ENCODE measurements around the gene HNRNPC.

The HNRNPC gene

GRCh38 chr14:21311614-21312013 is 42.4 kb upstream of the HNRNPC start:
- Histone ChIP-seq H3K9me3 (ENCODE audit: insufficient read depth, low read length, severe bottlenecking) (no peaks in the 10 kb centered on the region), H3K4me1 (ENCODE audit: insufficient read depth, low read length) (no peaks in the 10 kb centered on the region), H2AFZ (ENCODE audit: low read depth, low read length) (no peak overlapping the region), H3K4me2 (ENCODE audit: insufficient read depth, low read length) (no peak overlapping the region), H3K79me2 (ENCODE audit: insufficient read depth, low read length) (no peaks in the 10 kb centered on the region), H3K27ac (ENCODE audit: low read length) (no peak overlapping the region), H4K20me1 (ENCODE audit: insufficient read depth, low read length) (no peaks in the 10 kb centered on the region), H3K4me3 (ENCODE audit: low read depth in 1 of 2, low read length in 2 of 2) (no peak overlapping the region), H3K36me3 (ENCODE audit: insufficient read depth, low read length) (no peaks in the 10 kb centered on the region), H3K9ac (ENCODE audit: low read depth, low read length) (no peak overlapping the region), H3K27me3 (ENCODE audit: insufficient read depth, low read length, poor library complexity) (no peaks in the 10 kb centered on the region)
- DNase-seq: no peak
- no peak for TF ChIP-seq EZH2 (IDR thresholded peaks at IDR 0.05; ENCODE audit: borderline replicate concordance, low read depth, low read length, severe bottlenecking)
- no peak for TF ChIP-seq CTCF (IDR thresholded peaks at IDR 0.05; ENCODE audit: borderline replicate concordance, extremely low read depth, low read length, poor library complexity, severe bottlenecking)
- ATAC-seq (ENCODE audit: insufficient read depth, low read depth): no peak

GRCh38 chr14:21309956-21310355 is 40.7 kb upstream of the HNRNPC start:
- no peak overlapping the region for H3K27ac ChIP-seq (ENCODE audit: low read length)
- no peaks in the 10 kb centered on the region for H3K36me3 ChIP-seq (ENCODE audit: insufficient read depth, low read length)
- H3K4me1 ChIP-seq (ENCODE audit: insufficient read depth, low read length): no peaks in the 10 kb centered on the region
- no peak for DNase-seq
- no peak overlapping the region for H3K4me3 ChIP-seq (ENCODE audit: low read depth in 1 of 2, low read length in 2 of 2)
- H3K9ac ChIP-seq (ENCODE audit: low read depth, low read length): no peak overlapping the region
- H3K4me2 ChIP-seq (ENCODE audit: insufficient read depth, low read length): no peak overlapping the region
- no peaks in the 10 kb centered on the region for H4K20me1 ChIP-seq (ENCODE audit: insufficient read depth, low read length)
- no peak for ATAC-seq (ENCODE audit: insufficient read depth, low read depth)
- TF ChIP-seq CTCF (IDR thresholded peaks at IDR 0.05; ENCODE audit: borderline replicate concordance, extremely low read depth, low read length, poor library complexity, severe bottlenecking) (no peak), EZH2 (IDR thresholded peaks at IDR 0.05; ENCODE audit: borderline replicate concordance, low read depth, low read length, severe bottlenecking) (no peak)
- no peak overlapping the region for H2AFZ ChIP-seq (ENCODE audit: low read depth, low read length)
- H3K79me2 ChIP-seq (ENCODE audit: insufficient read depth, low read length): no peaks in the 10 kb centered on the region
- no peaks in the 10 kb centered on the region for H3K27me3 ChIP-seq (ENCODE audit: insufficient read depth, low read length, poor library complexity)
- no peaks in the 10 kb centered on the region for H3K9me3 ChIP-seq (ENCODE audit: insufficient read depth, low read length, severe bottlenecking)

- H3K4me3 ChIP-seq (ENCODE audit: low read depth in 1 of 2, low read length in 2 of 2): no peak overlapping the region
- H3K27ac ChIP-seq (ENCODE audit: low read length): no peak overlapping the region
- ATAC-seq (ENCODE audit: insufficient read depth, low read depth): no peak
Measured at GRCh38 chr14:21309238-21309636, 40.0 kb upstream of the HNRNPC start.

More at GRCh38 chr14:21309238-21309636, 40.0 kb upstream of the HNRNPC start:
- Histone ChIP-seq H3K27me3 (ENCODE audit: insufficient read depth, low read length, poor library complexity) (no peaks in the 10 kb centered on the region), H3K79me2 (ENCODE audit: insufficient read depth, low read length) (no peaks in the 10 kb centered on the region), H3K9me3 (ENCODE audit: insufficient read depth, low read length, severe bottlenecking) (no peaks in the 10 kb centered on the region), H4K20me1 (ENCODE audit: insufficient read depth, low read length) (no peaks in the 10 kb centered on the region), H3K9ac (ENCODE audit: low read depth, low read length) (no peak overlapping the region), H3K4me1 (ENCODE audit: insufficient read depth, low read length) (no peaks in the 10 kb centered on the region), H3K36me3 (ENCODE audit: insufficient read depth, low read length) (no peaks in the 10 kb centered on the region), H3K4me2 (ENCODE audit: insufficient read depth, low read length) (no peak overlapping the region), H2AFZ (ENCODE audit: low read depth, low read length) (no peak overlapping the region)
- DNase-seq: no peak
- TF ChIP-seq EZH2 (IDR thresholded peaks at IDR 0.05; ENCODE audit: borderline replicate concordance, low read depth, low read length, severe bottlenecking): no peak
- TF ChIP-seq CTCF (IDR thresholded peaks at IDR 0.05; ENCODE audit: borderline replicate concordance, extremely low read depth, low read length, poor library complexity, severe bottlenecking): no peak

All from DND-41 (cell line).